ENCODE results near the gene AGPAT3.

The AGPAT3 gene

DNA sequence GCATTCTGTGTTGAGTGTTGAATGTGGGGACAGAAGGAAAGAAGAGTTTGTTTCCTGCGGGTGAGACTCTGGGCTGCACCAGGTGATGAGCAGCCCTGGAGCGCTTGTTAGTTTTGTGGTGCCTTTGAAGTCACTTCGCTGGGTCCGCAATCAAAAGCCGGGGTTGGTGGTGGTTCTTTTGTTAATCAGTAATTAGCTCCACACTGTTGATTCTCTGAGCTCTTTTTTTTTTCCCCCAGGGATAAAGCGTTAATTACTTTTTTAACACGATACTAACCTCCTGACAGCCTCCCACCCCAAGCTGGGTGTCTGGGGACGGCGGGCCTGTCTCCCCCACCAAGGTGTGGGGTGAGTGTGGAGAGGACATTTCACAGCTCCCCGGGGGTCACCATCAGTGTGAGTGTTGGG lies 56.6 kb downstream of the AGPAT3 start:
- no peak overlapping the region for H3K9ac ChIP-seq (ENCODE audit: low read depth, low read length)
- no peaks in the 10 kb centered on the region for H3K36me3 ChIP-seq (ENCODE audit: insufficient read depth, low read length)
- H3K27me3 ChIP-seq (ENCODE audit: insufficient read depth, low read length): no peaks in the 10 kb centered on the region
- no peak overlapping the region for H3K27ac ChIP-seq (ENCODE audit: low read depth, low read length)
- no peak overlapping the region for H3K4me3 ChIP-seq (ENCODE audit: low read length)
- WGBS: 9% methylated on average over 10 of the region's 10 CpGs
- H3K9me3 ChIP-seq (ENCODE audit: insufficient read depth, low read depth, low read length): no peaks in the 10 kb centered on the region
- peaks cover 27% of the 10 kb centered on the region for H3K4me1 ChIP-seq (ENCODE audit: insufficient read depth, low read length)

DNA sequence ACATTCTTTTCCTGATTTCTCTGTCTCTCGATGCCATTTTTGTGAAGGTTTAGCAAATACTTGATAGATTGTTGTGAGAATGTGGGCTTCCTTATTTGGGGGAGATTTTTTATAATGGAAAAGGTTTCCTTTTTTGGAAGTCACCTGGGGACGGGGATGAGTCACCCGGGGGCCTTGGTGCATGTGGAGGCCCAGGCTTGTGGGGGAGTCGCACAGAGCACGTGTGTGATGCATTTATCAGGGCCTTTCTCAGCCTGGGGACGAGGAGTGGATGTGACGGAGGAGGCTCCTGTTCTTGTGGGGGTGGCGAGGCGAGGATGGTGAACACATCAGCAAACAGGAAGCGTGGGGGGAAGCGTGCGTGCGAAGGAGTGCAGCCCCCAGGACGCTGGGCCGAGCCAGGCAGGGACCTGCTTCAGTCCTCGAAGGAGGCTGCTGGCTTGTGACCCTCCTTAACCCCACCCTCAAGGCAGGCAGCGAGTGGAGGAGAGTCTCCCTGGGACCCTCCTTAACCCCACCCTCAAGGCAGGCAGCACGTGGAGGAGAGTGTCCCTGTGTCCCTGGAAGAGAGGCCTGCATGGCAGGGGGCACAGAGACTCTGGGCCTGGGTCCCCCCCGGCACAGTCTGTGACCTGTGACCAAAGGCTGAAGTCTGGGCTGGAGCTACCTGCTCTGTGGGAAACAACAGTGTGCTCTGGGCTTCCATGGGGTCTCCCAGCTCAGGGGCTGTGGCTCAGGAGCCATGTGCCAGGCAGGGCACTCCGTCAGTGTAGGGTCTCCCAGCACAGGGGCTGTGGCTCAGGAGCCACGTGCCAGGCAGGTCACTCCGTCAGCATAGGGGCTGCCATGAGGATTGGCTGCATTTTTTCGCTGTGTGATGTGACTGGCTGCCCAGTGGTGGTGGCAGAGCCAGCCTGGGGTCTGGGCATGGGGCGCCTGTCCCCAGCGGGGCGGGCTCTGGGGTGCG lies 57.2 kb downstream of the AGPAT3 start:
- Histone ChIP-seq H3K27ac (ENCODE audit: low read depth, low read length) (peak overlapping the region; percentile 25; the same call in 1 of the 2 replicates), H3K9ac (ENCODE audit: low read depth, low read length) (no peak overlapping the region)

DNA sequence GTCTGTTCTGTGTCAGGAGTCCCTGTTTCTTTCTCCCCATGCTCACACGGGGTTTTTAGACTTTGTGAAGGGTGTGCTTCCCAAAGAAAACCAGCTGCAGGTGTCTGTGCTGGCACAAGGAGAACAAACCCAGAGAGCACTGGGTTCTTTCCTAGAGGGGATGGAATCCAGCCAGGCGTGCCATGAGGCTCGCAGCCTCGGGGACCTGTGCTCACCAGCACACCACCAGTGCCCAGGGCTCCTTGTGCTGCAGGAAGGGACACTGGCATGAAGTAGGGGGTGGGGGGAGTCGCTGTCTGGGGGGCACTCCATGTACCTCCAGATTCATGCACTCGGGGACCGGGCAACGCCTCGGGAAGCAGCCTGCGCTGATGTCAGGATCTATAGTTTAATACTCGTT lies 57.9 kb downstream of the AGPAT3 start:
- Histone ChIP-seq H3K36me3 (ENCODE audit: insufficient read depth, low read length) (no peaks in the 10 kb centered on the region), H3K9ac (ENCODE audit: low read depth, low read length) (no peak overlapping the region), H3K27ac (ENCODE audit: low read depth, low read length) (no peak overlapping the region), H3K27me3 (ENCODE audit: insufficient read depth, low read length) (no peaks in the 10 kb centered on the region), H3K4me1 (ENCODE audit: insufficient read depth, low read length) (peaks cover 27% of the 10 kb centered on the region), H3K4me3 (ENCODE audit: low read length) (no peak overlapping the region), H3K9me3 (ENCODE audit: insufficient read depth, low read depth, low read length) (no peaks in the 10 kb centered on the region)
- 95% methylated on average over 11 of the region's 11 CpGs for WGBS

More for the DNA sequence above, 57.2 kb downstream of the AGPAT3 start:
- Histone ChIP-seq H3K9me3 (ENCODE audit: insufficient read depth, low read depth, low read length) (no peaks in the 10 kb centered on the region), H3K27me3 (ENCODE audit: insufficient read depth, low read length) (no peaks in the 10 kb centered on the region), H3K36me3 (ENCODE audit: insufficient read depth, low read length) (no peaks in the 10 kb centered on the region), H3K4me1 (ENCODE audit: insufficient read depth, low read length) (peaks cover 27% of the 10 kb centered on the region), H3K4me3 (ENCODE audit: low read length) (no peak overlapping the region)
- 63% methylated on average over 27 of the region's 27 CpGs for WGBS

DNA sequence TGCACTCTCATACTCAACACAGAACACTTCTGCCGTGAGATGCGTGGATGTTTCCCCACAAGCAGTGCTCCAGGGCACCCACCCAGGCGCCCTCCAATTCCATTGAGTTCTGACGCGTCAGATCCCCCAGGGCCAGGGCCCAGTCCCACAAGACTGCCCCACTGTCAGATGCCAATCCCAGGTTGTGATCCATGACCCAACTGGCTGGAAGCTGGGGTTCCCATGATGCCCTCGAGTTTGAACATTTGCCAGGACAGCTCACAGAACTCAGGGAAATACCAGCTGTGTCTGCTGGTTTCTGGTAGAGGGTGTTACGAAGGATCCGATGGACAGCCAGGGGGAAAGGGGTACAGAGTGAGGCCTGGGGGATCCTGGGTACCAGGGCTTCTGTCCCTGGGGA lies 58.4 kb downstream of the AGPAT3 start:
- H3K4me3 ChIP-seq (ENCODE audit: low read length): no peak overlapping the region
- no peak overlapping the region for H3K9ac ChIP-seq (ENCODE audit: low read depth, low read length)
- no peaks in the 10 kb centered on the region for H3K27me3 ChIP-seq (ENCODE audit: insufficient read depth, low read length)
- H3K27ac ChIP-seq (ENCODE audit: low read depth, low read length): no peak overlapping the region
- peaks cover 27% of the 10 kb centered on the region for H3K4me1 ChIP-seq (ENCODE audit: insufficient read depth, low read length)
- H3K36me3 ChIP-seq (ENCODE audit: insufficient read depth, low read length): no peaks in the 10 kb centered on the region
- H3K9me3 ChIP-seq (ENCODE audit: insufficient read depth, low read depth, low read length): no peaks in the 10 kb centered on the region
- WGBS: 95% methylated on average over 8 of the region's 8 CpGs

DNA sequence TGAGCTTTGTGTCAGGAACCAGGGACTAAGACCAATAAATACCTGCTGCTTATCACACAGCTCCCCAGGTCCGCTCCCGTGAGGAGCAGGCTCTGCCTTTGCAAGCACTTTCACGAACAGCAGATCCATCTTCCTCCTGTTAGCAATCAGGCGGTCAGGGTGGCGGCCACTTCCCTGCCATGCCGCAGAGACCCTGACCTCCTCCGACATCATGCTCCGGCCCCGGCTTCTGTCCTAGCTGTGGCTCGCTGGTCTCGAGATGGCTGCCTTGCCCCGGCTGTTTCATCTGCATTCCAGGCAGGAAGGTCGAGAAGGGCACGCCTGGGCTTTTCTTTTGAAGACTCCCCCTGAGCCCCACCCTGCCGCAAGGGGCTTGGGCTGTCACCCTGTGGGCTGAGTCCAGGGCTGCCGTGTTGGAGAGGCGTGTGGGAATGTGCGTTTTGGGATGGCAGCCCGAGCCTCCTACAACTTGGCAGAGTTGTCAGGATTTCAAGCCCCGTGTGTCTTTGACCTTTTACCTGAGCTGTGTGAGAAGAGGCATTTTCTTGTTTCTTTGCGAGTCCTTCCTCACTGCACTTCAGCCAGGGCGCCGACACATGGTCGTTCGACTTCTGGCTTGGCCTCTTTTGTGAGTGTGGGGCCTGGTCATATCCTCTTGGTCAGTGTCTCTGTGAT lies 59.5 kb downstream of the AGPAT3 start:
- Histone ChIP-seq H3K4me3 (ENCODE audit: low read length) (no peak overlapping the region), H3K27ac (ENCODE audit: low read depth, low read length) (no peak overlapping the region), H3K36me3 (ENCODE audit: insufficient read depth, low read length) (no peaks in the 10 kb centered on the region), H3K9me3 (ENCODE audit: insufficient read depth, low read depth, low read length) (no peaks in the 10 kb centered on the region), H3K27me3 (ENCODE audit: insufficient read depth, low read length) (no peaks in the 10 kb centered on the region), H3K4me1 (ENCODE audit: insufficient read depth, low read length) (peaks cover 27% of the 10 kb centered on the region), H3K9ac (ENCODE audit: low read depth, low read length) (no peak overlapping the region)
- WGBS: 87% methylated on average over 25 of the region's 25 CpGs

DNA sequence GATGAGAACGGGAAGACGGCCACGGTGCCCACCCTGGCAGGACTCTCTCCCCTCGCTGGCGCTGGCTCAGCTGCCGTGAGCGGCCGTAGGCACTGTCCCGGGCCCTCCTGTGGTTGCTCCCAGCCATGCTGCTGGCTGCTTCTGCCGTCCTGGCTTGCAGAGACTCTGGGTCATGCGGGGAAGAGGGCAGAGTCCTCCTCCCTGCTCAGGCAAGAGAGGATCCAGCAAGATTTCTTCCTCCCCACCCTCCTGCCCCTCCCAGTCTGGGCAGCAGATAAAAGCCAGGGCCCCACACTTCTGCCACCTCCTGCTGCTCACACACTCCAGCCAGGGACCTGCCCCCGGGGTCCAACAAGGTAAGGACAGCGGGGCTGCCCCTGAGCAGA lies 60.1 kb downstream of the AGPAT3 start:
- Histone ChIP-seq H3K9ac (ENCODE audit: low read depth, low read length) (no peak overlapping the region), H3K4me1 (ENCODE audit: insufficient read depth, low read length) (peaks cover 24% of the 10 kb centered on the region), H3K9me3 (ENCODE audit: insufficient read depth, low read depth, low read length) (no peaks in the 10 kb centered on the region), H3K4me3 (ENCODE audit: low read length) (no peak overlapping the region), H3K27ac (ENCODE audit: low read depth, low read length) (no peak overlapping the region), H3K27me3 (ENCODE audit: insufficient read depth, low read length) (no peaks in the 10 kb centered on the region), H3K36me3 (ENCODE audit: insufficient read depth, low read length) (no peaks in the 10 kb centered on the region)
- WGBS: 64% methylated on average over 13 of the region's 13 CpGs

DNA sequence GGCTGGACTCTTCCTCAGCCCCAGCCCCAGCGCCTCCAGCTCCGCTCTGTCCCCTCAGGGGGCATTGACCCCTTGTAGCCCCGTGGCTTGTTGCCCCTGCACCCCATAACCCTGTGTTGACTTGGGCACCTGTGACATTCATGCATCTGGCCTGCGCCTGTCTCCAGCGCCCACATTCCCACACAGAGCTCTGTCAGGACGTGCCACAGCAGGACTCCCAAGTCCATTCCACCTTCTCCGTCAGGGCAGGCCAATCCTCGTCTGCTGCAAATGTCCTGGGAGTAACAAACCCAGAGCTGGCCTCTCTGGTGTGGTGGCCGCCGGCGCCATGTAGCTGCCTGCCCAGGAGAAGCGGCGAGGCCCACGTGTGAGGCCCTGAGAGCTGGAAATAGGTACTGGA lies 60.6 kb downstream of the AGPAT3 start:
- Histone ChIP-seq H3K9me3 (ENCODE audit: insufficient read depth, low read depth, low read length) (no peaks in the 10 kb centered on the region), H3K36me3 (ENCODE audit: insufficient read depth, low read length) (no peaks in the 10 kb centered on the region), H3K4me1 (ENCODE audit: insufficient read depth, low read length) (peaks cover 23% of the 10 kb centered on the region), H3K27ac (ENCODE audit: low read depth, low read length) (no peak overlapping the region), H3K27me3 (ENCODE audit: insufficient read depth, low read length) (no peaks in the 10 kb centered on the region), H3K9ac (ENCODE audit: low read depth, low read length) (no peak overlapping the region), H3K4me3 (ENCODE audit: low read length) (no peak overlapping the region)
- WGBS: 88% methylated on average over 14 of the region's 14 CpGs

DNA sequence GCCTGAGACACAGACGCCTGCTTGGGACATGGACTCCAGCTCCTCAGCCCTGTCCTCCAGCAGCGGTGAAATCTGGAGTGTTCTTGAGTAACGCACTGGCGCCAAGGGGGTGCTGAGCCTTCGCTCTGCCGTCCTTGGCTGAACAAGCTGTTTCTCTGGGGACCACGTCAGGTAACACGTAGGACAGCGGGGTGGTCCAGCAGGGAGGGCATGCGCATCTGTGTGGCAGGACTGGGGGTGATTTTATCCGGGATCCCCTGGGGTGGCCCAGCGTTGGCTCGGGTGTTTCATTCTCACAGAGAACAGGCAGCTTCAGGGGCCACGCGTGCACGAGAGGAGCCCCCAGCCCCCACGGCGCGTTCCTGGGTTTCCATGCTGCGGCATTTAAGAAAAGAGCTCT lies 61.2 kb downstream of the AGPAT3 start:
- no peak overlapping the region for H3K9ac ChIP-seq (ENCODE audit: low read depth, low read length)
- no peak overlapping the region for H3K27ac ChIP-seq (ENCODE audit: low read depth, low read length)
- no peaks in the 10 kb centered on the region for H3K36me3 ChIP-seq (ENCODE audit: insufficient read depth, low read length)
- no peaks in the 10 kb centered on the region for H3K9me3 ChIP-seq (ENCODE audit: insufficient read depth, low read depth, low read length)
- H3K27me3 ChIP-seq (ENCODE audit: insufficient read depth, low read length): no peaks in the 10 kb centered on the region
- H3K4me3 ChIP-seq (ENCODE audit: low read length): no peak overlapping the region
- peaks cover 23% of the 10 kb centered on the region for H3K4me1 ChIP-seq (ENCODE audit: insufficient read depth, low read length)
- 91% methylated on average over 20 of the region's 20 CpGs for WGBS

DNA sequence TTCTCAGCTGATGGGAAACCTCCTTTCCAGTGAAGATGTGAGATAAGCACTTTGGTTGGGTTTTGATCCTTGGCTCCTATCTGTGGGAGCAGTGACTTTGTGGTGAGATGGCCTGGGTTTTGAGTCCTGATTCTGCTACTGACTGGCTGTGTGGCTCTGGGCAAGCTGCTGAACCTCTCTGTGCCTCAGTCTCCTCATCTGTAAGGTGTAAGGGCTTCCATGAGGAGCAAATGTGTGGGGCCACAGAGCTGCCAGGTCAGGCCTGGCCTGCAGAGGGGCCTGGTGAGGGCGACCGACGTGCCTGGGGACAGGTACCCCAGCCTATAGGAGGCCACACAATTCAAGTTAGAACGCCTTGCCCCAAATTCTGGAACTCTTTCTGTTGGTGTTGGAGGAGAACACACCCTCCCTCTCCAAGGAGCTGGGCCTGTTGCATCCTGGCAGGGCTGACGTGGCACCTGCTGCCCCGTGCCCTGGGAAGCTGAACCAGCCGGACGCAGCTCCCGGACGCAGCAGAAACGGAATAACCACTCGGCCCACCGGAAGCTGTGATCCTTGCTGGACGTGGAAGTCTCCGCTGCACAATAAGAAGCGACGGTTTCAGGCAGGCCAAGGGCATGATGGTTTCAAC lies 62.7 kb downstream of the AGPAT3 start:
- 96% methylated on average over 17 of the region's 17 CpGs for WGBS
- Histone ChIP-seq H3K9ac (ENCODE audit: low read depth, low read length) (no peak overlapping the region), H3K4me3 (ENCODE audit: low read length) (no peak overlapping the region), H3K36me3 (ENCODE audit: insufficient read depth, low read length) (no peaks in the 10 kb centered on the region), H3K9me3 (ENCODE audit: insufficient read depth, low read depth, low read length) (no peaks in the 10 kb centered on the region), H3K27ac (ENCODE audit: low read depth, low read length) (no peak overlapping the region), H3K4me1 (ENCODE audit: insufficient read depth, low read length) (0 out of 2 replicates have a peak, but pooled peaks cover 9% of the 10 kb centered on the region), H3K27me3 (ENCODE audit: insufficient read depth, low read length) (no peaks in the 10 kb centered on the region)

DNA sequence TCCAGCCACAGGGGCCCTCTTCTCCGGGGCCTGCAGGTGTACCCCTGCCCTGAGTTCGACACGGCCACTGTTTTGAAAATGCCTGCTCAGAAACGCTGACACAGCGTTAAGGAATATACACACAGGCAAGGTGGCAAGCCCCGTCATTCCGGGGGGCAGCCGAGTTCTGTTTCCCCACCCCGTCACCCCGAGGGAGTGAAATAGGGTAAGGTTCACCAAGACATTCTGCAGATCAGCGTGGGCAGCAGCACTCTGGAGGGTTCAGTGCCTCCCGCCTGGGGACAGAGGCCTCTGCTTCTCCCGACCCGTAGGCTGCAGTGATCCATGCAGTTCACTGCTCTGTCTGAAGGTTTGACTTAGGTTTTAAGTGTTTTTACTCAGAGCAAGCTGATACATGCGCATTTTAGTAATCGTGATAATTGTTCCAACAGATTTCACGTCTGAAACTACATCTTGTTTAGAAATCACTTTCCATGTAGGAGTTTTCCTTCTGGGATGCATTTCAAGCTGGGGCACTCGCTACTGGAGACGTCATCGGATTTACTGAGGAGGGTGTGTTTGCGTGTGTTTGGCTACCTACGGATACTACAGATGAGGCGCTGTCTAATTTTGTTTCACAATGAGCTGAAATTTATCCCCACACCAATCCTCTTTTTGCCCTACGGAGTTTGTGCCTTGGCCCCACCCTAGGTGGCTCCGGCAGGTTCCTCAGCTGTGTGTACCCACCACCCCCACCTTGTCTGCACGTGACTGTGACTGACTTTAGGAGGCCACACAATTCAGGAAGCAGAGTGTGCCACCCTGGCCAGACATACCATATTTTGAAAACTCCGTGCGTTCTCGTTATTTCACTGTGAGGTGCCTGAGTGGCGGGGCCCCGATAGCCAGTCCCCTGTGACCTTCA lies 63.5 kb downstream of the AGPAT3 start:
- Histone ChIP-seq H3K4me3 (ENCODE audit: low read length) (no peak overlapping the region), H3K36me3 (ENCODE audit: insufficient read depth, low read length) (no peaks in the 10 kb centered on the region), H3K9me3 (ENCODE audit: insufficient read depth, low read depth, low read length) (no peaks in the 10 kb centered on the region), H3K9ac (ENCODE audit: low read depth, low read length) (no peak overlapping the region), H3K27me3 (ENCODE audit: insufficient read depth, low read length) (no peaks in the 10 kb centered on the region), H3K4me1 (ENCODE audit: insufficient read depth, low read length) (0 out of 2 replicates have a peak, but pooled peaks cover 9% of the 10 kb centered on the region), H3K27ac (ENCODE audit: low read depth, low read length) (no peak overlapping the region)
- WGBS: 93% methylated on average over 31 of the region's 31 CpGs

All from HUES64 (cell line).